DOHH2 (cell line): ENCODE measurements around the gene RESP18.

Experiments used
- H3F3A ChIP-seq: fragments of 200-600 bp; sonication (generic), shearing (Covaris generic); 2 replicates; pipeline ENCODE4 v1.6.0; 2016; ENCODE audit warnings: antibody characterized with exemption, mild to moderate bottlenecking; ENCODE audit not compliant: control insufficient read depth, insufficient read depth
- H3K27ac ChIP-seq: fragments of 200-600 bp; sonication (generic); 2 replicates; pipeline ENCODE4 v1.5.1; 2014; ENCODE audit warnings: low read depth, mild to moderate bottlenecking, low read length, moderate library complexity
- H3K27me3 ChIP-seq: fragments of 200-600 bp; sonication (generic); 2 replicates; pipeline ENCODE4 v1.6.1; 2014; ENCODE audit warnings: mild to moderate bottlenecking, low read length, mixed read lengths; ENCODE audit not compliant: control insufficient read depth
- H3K36me3 ChIP-seq: fragments of 200-600 bp; sonication (generic); 2 replicates; pipeline ENCODE4 v1.6.1; 2014; ENCODE audit warnings: mild to moderate bottlenecking, low read length, moderate library complexity, mixed read lengths; ENCODE audit not compliant: control insufficient read depth
- H3K4me1 ChIP-seq: fragments of 200-600 bp; sonication (generic); 2 replicates; pipeline ENCODE4 v1.6.1; 2014; ENCODE audit warnings: mild to moderate bottlenecking, low read length, mixed read lengths; ENCODE audit not compliant: control insufficient read depth
- H3K4me2 ChIP-seq: fragments of 200-600 bp; sonication (generic); 2 replicates; pipeline ENCODE4 v1.6.0; 2014; ENCODE audit warnings: mild to moderate bottlenecking, low read length, moderate library complexity
- H3K4me3 ChIP-seq: fragments of 200-600 bp; sonication (generic); 2 replicates; pipeline ENCODE4 v1.5.1; 2014; ENCODE audit warnings: mild to moderate bottlenecking, low read length, mixed read lengths
- H3K79me2 ChIP-seq: fragments of 200-600 bp; sonication (generic); 2 replicates; pipeline ENCODE4 v1.6.1; 2014; ENCODE audit warnings: mild to moderate bottlenecking, low read length, mixed read lengths; ENCODE audit not compliant: control insufficient read depth
- H3K9me2 ChIP-seq: fragments of 200-600 bp; sonication (generic); replicated peaks from 2 replicates; pipeline ENCODE4 v1.6.1; 2014; ENCODE audit warnings: mild to moderate bottlenecking, low read length, mixed read lengths; ENCODE audit not compliant: control insufficient read depth
- H3K9me3 ChIP-seq: fragments of 200-600 bp; sonication (generic); 2 replicates; pipeline ENCODE4 v1.6.1; 2014; ENCODE audit warnings: antibody characterized with exemption, low read length, mixed read lengths; ENCODE audit not compliant: control insufficient read depth, insufficient read depth
- H4K20me1 ChIP-seq: fragments of 200-600 bp; sonication (generic); 2 replicates; pipeline ENCODE4 v1.6.0; 2014; ENCODE audit warnings: low read depth, mild to moderate bottlenecking, antibody characterized with exemption, low read length, moderate library complexity; ENCODE audit not compliant: control insufficient read depth, insufficient read depth
- EZH2phosphoT487 ChIP-seq: fragments of 200-600 bp; sonication (generic); IDR thresholded peaks from 2 replicates; pipeline ENCODE4 v1.6.1; 2017; ENCODE audit warnings: borderline replicate concordance, mild to moderate bottlenecking, antibody characterized with exemption, low read length, moderate library complexity, mixed read lengths
- TF ChIP-seq, protein P1 (sequence below): fragments of 200-600 bp; sonication (generic); IDR thresholded peaks from one replicate; pipeline ENCODE4 v1.5.1; 2014; ENCODE audit warnings: antibody characterized with exemption, mild to moderate bottlenecking, low read depth, low read length; ENCODE audit not compliant: poor library complexity, severe bottlenecking

Gene RESP18

GRCh38 chr2:219296142-219296541 is 36.4 kb downstream of the RESP18 start:
- H3K4me1 ChIP-seq = peaks cover 22% of the 10 kb centered on the region
- no peaks in the 10 kb centered on the region for H3K36me3 ChIP-seq
- no peak overlapping the region for H3K4me2 ChIP-seq
- no peak for TF ChIP-seq EZH2phosphoT487
- TF ChIP-seq, protein P1, sequence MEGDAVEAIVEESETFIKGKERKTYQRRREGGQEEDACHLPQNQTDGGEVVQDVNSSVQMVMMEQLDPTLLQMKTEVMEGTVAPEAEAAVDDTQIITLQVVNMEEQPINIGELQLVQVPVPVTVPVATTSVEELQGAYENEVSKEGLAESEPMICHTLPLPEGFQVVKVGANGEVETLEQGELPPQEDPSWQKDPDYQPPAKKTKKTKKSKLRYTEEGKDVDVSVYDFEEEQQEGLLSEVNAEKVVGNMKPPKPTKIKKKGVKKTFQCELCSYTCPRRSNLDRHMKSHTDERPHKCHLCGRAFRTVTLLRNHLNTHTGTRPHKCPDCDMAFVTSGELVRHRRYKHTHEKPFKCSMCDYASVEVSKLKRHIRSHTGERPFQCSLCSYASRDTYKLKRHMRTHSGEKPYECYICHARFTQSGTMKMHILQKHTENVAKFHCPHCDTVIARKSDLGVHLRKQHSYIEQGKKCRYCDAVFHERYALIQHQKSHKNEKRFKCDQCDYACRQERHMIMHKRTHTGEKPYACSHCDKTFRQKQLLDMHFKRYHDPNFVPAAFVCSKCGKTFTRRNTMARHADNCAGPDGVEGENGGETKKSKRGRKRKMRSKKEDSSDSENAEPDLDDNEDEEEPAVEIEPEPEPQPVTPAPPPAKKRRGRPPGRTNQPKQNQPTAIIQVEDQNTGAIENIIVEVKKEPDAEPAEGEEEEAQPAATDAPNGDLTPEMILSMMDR = no peak
- H3F3A ChIP-seq = peaks cover 2% of the 10 kb centered on the region; the same call in 1 of the 2 replicates
- H3K79me2 ChIP-seq = no peaks in the 10 kb centered on the region
- peaks cover 23% of the 10 kb centered on the region for H3K27me3 ChIP-seq
- no peaks in the 10 kb centered on the region for H3K9me3 ChIP-seq
- no peak overlapping the region for H3K27ac ChIP-seq
- H3K9me2 ChIP-seq = no peaks in the 10 kb centered on the region
- no peaks in the 10 kb centered on the region for H4K20me1 ChIP-seq
- no peak overlapping the region for H3K4me3 ChIP-seq

- peaks cover 9% of the 10 kb centered on the region for H3K27me3 ChIP-seq
- TF ChIP-seq, protein P1 = peak; percentile 97
- no peak for TF ChIP-seq EZH2phosphoT487
- peaks cover 22% of the 10 kb centered on the region for H3K4me1 ChIP-seq
- peak overlapping the region; percentile 22; the same call in 1 of the 2 replicates for H3K27ac ChIP-seq
- no peaks in the 10 kb centered on the region for H3K9me3 ChIP-seq
- H3K4me2 ChIP-seq = peak overlapping the region; percentile 62
- peaks cover 2% of the 10 kb centered on the region; the same call in 1 of the 2 replicates for H3F3A ChIP-seq
- no peaks in the 10 kb centered on the region for H4K20me1 ChIP-seq
- H3K4me3 ChIP-seq = peak overlapping the region; percentile 79
- no peaks in the 10 kb centered on the region for H3K9me2 ChIP-seq
- no peaks in the 10 kb centered on the region for H3K79me2 ChIP-seq
- H3K36me3 ChIP-seq = no peaks in the 10 kb centered on the region
Measured at GRCh38 chr2:219294356-219295351, 37.9 kb downstream of the RESP18 start.

DNA sequence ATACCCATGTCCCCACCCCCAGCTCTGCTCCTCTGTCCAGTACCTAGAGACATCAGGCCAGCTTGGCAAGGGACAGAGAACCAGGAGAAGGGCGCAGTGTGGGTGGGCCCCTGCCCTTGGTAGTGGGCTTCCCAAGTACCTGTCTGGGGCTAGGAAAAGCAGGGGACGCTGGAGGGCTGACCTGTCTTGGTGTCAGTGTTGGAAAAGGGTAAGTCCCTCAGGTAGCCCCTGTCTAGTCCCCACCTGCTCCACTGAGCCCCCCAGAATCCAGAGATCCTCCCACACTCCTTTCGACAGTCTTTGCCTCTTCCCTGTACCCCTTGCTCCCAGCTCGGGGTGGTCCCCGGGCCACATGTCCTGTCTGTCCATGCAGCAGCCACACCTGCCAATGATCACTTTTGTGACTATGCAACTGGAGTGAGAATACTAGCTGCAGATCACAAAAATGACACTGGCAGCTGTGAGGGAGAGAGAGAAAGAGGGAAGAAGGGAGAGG is 38.8 kb downstream of the RESP18 start:
- H3K4me2 ChIP-seq = peak overlapping the region; percentile 62
- no peak overlapping the region for H3K27ac ChIP-seq
- peak overlapping the region; percentile 79 for H3K4me3 ChIP-seq

More for the DNA sequence above, 38.8 kb downstream of the RESP18 start:
- no peaks in the 10 kb centered on the region for H3K9me2 ChIP-seq
- no peak for TF ChIP-seq EZH2phosphoT487
- TF ChIP-seq, protein P1 = no peak
- peaks cover 2% of the 10 kb centered on the region; the same call in 1 of the 2 replicates for H3F3A ChIP-seq
- H3K4me1 ChIP-seq = peaks cover 19% of the 10 kb centered on the region
- H4K20me1 ChIP-seq = no peaks in the 10 kb centered on the region
- H3K79me2 ChIP-seq = no peaks in the 10 kb centered on the region
- H3K27me3 ChIP-seq = peaks cover under 1% of the 10 kb centered on the region; the same call in 1 of the 2 replicates
- H3K9me3 ChIP-seq = no peaks in the 10 kb centered on the region
- H3K36me3 ChIP-seq = no peaks in the 10 kb centered on the region
